Measurements from ENCODE around the gene MED1.
"Not testable (repeated sequence)": the region's sequence is repeated elsewhere in the genome, so short reads cannot be mapped to it uniquely, and the experiment has no call there.

MED1 gene

DNA sequence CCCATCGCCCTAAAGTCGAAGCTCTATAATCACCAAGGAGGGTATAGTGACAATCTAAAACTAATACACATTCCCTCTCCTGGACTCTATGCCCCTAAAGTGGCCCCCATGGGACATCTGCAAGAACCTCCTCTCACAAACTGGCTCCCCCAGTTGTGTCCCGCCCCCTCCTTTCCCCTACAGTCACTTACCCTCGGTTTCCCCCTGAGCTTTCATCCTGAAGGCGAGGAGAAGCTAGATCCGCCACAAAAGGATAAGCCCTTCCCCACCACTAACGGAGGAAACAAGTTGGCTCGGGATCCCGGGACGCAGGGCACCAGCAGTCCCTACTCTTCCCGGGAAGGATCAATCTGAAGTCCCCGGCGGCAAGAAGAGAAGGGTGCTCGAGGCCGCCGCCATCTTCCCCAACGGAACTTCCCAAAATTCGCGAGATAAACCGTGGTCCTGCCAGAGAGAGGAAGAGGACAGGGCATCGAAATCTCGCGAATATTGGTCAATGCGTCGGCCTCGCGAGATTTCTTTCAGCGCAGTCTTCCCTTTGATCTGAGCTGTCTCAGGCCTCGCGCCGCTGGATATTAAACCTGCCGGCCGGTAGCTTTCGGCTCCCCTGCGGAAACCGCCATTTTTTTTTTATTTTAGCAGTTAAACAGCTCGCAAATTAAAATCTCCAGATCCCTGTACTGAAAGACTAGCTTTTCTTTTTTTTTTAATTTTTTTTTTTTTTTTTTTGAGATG lies at the start of gene MED1:
Gene MED1 (minus strand): TSS at position 417 of the 735 bp plus-strand sequence. CDS start 201 bp downstream, at position 216.
- ChIA-PET CTCF (interaction anchor here (0.7 to 1.0 kb wide), 3 partner anchors 11 to 179 kb away, joined by 3 to 4 read pairs (median 3); partner anchors contain the start of gene CDK12), POLR2A (interaction anchor here (0.6 to 1.6 kb wide), 4 partner anchors 11 to 640 kb away, joined by 3 to 23 read pairs (median 6); partner anchors contain the start of gene CDK12)
- TF ChIP-seq, protein P1, sequence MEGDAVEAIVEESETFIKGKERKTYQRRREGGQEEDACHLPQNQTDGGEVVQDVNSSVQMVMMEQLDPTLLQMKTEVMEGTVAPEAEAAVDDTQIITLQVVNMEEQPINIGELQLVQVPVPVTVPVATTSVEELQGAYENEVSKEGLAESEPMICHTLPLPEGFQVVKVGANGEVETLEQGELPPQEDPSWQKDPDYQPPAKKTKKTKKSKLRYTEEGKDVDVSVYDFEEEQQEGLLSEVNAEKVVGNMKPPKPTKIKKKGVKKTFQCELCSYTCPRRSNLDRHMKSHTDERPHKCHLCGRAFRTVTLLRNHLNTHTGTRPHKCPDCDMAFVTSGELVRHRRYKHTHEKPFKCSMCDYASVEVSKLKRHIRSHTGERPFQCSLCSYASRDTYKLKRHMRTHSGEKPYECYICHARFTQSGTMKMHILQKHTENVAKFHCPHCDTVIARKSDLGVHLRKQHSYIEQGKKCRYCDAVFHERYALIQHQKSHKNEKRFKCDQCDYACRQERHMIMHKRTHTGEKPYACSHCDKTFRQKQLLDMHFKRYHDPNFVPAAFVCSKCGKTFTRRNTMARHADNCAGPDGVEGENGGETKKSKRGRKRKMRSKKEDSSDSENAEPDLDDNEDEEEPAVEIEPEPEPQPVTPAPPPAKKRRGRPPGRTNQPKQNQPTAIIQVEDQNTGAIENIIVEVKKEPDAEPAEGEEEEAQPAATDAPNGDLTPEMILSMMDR (IDR thresholded peaks at IDR 0.05; ENCODE audit: control extremely low read depth, extremely low read depth, low read depth, missing control alignments): no peak
- peak; percentile 98 for DNase-seq (ENCODE audit: extremely low spot score)

GRCh38 chr17:39496921-39497320 lies 45.9 kb upstream of the MED1 start:
- POLR2A ChIA-PET; DNase-seq (ENCODE audit: extremely low spot score): not testable (repeated sequence)
- CTCF ChIA-PET: interaction anchor here (1.1 to 1.5 kb wide), 3 partner anchors 9 to 51 kb away, joined by 3 read pairs; no protein-coding TSS in a partner anchor

DNA sequence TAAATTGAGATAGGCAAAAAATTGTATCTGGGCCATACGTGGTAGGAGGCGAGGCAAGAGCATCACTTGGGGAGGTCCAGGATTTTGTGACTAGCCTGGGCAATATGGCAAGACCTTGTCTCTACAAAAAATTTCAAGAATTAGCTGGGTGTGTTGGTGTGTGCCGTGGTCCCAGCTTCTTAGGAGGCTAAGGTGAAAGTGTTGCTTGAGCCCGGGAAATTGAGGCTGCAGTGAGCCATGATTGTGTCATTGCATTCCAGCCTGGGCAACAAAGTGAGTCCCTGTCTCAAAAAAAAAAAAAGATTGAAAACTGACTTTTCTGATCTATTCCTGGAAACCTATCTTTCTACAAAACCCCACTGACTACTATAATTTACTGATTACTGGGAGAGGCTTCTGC lies 36.9 kb upstream of the MED1 start:
- ChIA-PET CTCF (interaction anchor here (0.9 to 1.8 kb wide), 6 partner anchors 8 to 243 kb away, joined by 3 to 4 read pairs (median 4); no protein-coding TSS in a partner anchor), POLR2A (interaction anchor here (0.7 to 0.8 kb wide), 3 partner anchors 11 to 1066 kb away, joined by 3 to 5 read pairs (median 3); no protein-coding TSS in a partner anchor)
- no peak for DNase-seq (ENCODE audit: extremely low spot score)
- TF ChIP-seq, protein P1 (IDR thresholded peaks at IDR 0.05; ENCODE audit: control extremely low read depth, extremely low read depth, low read depth, missing control alignments): no peak

- not testable (repeated sequence) for DNase-seq (ENCODE audit: extremely low spot score)
- ChIA-PET CTCF (interaction anchor here (0.9 to 1.8 kb wide), 2 partner anchors 10 to 14 kb away, joined by 3 to 4 read pairs; no protein-coding TSS in a partner anchor), POLR2A (interaction anchor here (0.6 to 0.7 kb wide), 3 partner anchors 11 to 1067 kb away, joined by 3 to 5 read pairs (median 3); no protein-coding TSS in a partner anchor)
Observed at GRCh38 chr17:39487490-39487889, 36.4 kb upstream of the MED1 start.

DNA sequence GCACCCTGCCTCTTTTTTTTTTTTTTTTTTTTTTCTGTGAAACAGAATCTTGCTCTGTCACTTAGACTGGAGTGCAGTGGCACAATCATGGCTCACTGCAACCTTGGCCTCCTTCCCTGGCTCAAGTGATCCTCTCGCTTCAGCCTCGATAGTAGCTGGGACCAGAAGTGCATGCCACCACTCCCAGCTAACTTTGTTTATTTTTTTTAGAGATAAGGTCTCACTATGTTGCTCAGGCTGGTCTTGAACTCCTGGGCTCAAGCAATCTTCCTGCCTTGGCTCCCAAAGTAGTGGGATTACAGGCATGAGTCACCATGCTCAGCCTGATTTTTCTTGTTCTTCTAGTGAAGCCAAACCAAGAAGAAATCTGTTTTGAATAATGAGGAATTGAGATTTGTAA lies 35.2 kb upstream of the MED1 start:
- no peak for DNase-seq (ENCODE audit: extremely low spot score)
- TF ChIP-seq, protein P1 (IDR thresholded peaks at IDR 0.05; ENCODE audit: control extremely low read depth, extremely low read depth, low read depth, missing control alignments): no peak
- CTCF ChIA-PET: interaction anchor here (1.3 kb wide), 1 partner anchor 61 kb away, joined by 4 read pairs; no protein-coding TSS in a partner anchor
- POLR2A ChIA-PET: interaction anchor here (3.0 kb wide), 1 partner anchor 25 kb away, joined by 21 read pairs; the partner anchor contains the start of gene CDK12

DNA sequence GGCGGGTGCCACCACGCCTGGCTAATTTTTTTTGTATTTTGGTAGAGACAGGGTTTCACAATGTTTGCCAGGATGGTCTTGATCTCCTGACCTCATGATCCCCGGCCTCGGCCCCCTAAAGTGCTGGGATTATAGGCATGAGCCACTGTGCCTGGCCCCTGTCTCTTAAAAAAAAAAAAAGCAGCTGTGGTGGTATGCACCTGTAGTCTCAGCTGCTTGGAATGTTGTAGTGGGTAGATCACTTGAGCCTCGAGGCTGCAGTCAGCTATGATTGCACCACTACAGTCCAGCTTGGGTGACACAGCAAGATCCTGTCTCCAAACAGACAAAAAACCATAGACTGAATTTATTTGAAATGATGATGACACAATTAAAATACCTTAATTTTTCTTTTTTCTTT lies 34.5 kb upstream of the MED1 start:
- ChIA-PET POLR2A (interaction anchor here (0.6 to 3.0 kb wide), 2 partner anchors 24 to 1852 kb away, joined by 3 to 21 read pairs; partner anchors contain the start of gene CDK12), CTCF (interaction anchor here (1.3 kb wide), 1 partner anchor 62 kb away, joined by 4 read pairs; no protein-coding TSS in a partner anchor)
- DNase-seq (ENCODE audit: extremely low spot score): no peak
- TF ChIP-seq, protein P1 (IDR thresholded peaks at IDR 0.05; ENCODE audit: control extremely low read depth, extremely low read depth, low read depth, missing control alignments): no peak

DNA sequence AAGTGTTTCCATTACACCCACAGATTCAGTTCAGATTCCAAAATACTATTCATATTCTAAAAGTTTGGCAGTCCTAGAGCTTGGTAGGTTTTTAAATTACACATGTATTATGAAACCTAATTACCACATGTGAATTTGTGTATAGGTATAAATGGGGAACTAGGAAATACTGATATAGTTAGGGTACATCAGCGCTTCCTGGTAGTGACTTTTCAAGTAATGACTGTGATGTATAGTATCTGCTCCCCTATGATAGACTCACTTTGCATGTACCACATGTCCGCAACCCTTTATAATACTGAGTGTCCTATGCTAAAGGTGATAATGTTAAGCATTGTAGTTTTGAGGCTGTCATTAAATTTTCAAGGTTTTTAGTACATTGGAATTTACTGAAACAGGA lies 33.1 kb upstream of the MED1 start:
- TF ChIP-seq, protein P1 (IDR thresholded peaks at IDR 0.05; ENCODE audit: control extremely low read depth, extremely low read depth, low read depth, missing control alignments): no peak
- ChIA-PET CTCF (interaction anchor here (0.9 kb wide), 1 partner anchor 10 kb away, joined by 3 read pairs; no protein-coding TSS in a partner anchor), POLR2A (interaction anchor here (0.6 to 3.0 kb wide), 2 partner anchors 23 to 662 kb away, joined by 3 to 21 read pairs; partner anchors contain the start of gene CDK12)
- DNase-seq (ENCODE audit: extremely low spot score): peak; percentile 77

All from GM10248 (cell line).